K562 (cell line): ENCODE data around the gene TRIM62.

Source experiments
- TF ChIP-seq, protein P1 (sequence below), 2 experiments: IDR thresholded peaks; 2 replicates each; pipeline ENCODE4 v1.6.1; 2012; ENCODE audit warnings: improper control_type of control experiment in 2 of 2, low read depth in 2 of 2, low read length in 2 of 2, borderline replicate concordance in 1 of 2
- TF ChIP-seq, protein P2 (sequence below): sonication (generic); formaldehyde crosslinking; IDR thresholded peaks from 2 replicates; pipeline ENCODE4 v1.9.0; 2022; ENCODE audit warnings: mild to moderate bottlenecking, missing genetic modification reagents

DNA sequence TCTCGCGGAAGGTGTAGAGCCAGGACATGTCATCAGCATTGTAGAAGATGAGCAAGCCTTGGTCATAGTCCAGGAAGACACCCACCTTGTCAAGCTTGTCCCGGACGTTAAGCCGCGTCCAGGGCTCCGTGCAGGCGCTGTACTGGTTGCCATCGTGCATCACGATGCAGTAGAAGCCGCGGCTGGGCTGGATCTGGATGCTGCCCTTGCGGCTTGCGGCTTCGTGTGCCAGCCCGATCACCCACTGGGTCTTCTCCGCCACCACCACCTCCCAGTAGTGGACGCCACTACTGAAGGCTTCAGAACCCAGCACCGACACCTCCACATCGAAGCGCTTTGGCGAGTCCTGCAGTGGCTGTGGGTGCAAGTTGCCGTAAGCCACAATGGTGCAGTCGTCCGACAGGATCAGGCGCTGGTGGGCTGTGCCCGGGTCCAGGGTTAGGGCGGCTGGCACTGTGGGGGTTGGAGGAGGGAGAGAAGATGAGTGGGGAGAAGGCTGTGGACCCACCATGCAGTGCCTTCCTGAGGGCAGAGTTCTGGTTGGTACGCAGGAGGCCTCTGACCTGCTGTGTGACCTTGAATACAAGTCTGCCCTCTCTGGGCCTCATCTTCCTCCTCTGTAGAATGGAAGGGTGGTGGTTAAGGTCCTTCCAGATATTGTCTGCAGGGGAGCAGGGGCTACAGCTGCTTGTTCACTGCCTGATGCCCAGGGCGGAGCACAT, 34.4 kb downstream of the TRIM62 start:
- TF ChIP-seq, protein P1, sequence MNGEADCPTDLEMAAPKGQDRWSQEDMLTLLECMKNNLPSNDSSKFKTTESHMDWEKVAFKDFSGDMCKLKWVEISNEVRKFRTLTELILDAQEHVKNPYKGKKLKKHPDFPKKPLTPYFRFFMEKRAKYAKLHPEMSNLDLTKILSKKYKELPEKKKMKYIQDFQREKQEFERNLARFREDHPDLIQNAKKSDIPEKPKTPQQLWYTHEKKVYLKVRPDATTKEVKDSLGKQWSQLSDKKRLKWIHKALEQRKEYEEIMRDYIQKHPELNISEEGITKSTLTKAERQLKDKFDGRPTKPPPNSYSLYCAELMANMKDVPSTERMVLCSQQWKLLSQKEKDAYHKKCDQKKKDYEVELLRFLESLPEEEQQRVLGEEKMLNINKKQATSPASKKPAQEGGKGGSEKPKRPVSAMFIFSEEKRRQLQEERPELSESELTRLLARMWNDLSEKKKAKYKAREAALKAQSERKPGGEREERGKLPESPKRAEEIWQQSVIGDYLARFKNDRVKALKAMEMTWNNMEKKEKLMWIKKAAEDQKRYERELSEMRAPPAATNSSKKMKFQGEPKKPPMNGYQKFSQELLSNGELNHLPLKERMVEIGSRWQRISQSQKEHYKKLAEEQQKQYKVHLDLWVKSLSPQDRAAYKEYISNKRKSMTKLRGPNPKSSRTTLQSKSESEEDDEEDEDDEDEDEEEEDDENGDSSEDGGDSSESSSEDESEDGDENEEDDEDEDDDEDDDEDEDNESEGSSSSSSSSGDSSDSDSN (IDR thresholded peaks at IDR 0.05; ENCODE audit: borderline replicate concordance in 1 of 2, low read depth in 2 of 2, low read length in 2 of 2): no peak
- TF ChIP-seq, protein P2, sequence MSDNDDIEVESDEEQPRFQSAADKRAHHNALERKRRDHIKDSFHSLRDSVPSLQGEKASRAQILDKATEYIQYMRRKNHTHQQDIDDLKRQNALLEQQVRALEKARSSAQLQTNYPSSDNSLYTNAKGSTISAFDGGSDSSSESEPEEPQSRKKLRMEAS: no peak
